Glomerular visceral epithelial cell (primary cell): Measurements from ENCODE around the gene RLF.
"Not testable (repeated sequence)": the region's sequence is repeated elsewhere in the genome, so short reads cannot be mapped to it uniquely, and the experiment has no call there.

Experiments
- DNase-seq: peaks from one replicate; pipeline ENCODE4 v3.0.0-alpha.2; 2016; ENCODE audit errors: extremely low spot score

RLF gene

GRCh38 chr1:40171036-40171435 is 9.8 kb downstream of the RLF start:
- DNase-seq = no peak

GRCh38 chr1:40174788-40175187 is 13.6 kb downstream of the RLF start:
- DNase-seq = no peak

- DNase-seq = not testable (repeated sequence)
These were observed 15.8 kb downstream of the RLF start for GRCh38 chr1:40176989-40177388.

DNA sequence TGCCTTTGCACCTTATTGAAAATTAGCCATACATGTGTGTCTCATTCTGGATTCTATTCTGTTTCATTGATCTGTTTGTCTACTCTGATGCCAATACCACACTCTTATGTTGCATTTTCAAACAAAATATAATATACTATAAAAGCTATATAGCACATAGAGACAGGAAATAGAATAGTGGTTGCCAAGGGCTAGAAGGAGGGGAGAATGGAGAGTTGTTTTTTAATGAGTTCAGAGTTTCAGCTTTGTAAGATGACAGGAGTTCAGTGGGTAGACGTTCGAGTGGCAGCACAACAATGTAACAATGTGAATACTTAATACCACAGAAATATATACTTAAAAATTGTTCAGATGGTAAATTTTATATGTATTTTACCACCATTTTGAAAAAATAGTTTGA is 17.0 kb downstream of the RLF start:
- no peak for DNase-seq

- DNase-seq = no peak
These were observed 18.4 kb downstream of the RLF start for GRCh38 chr1:40179496-40180089.

DNA sequence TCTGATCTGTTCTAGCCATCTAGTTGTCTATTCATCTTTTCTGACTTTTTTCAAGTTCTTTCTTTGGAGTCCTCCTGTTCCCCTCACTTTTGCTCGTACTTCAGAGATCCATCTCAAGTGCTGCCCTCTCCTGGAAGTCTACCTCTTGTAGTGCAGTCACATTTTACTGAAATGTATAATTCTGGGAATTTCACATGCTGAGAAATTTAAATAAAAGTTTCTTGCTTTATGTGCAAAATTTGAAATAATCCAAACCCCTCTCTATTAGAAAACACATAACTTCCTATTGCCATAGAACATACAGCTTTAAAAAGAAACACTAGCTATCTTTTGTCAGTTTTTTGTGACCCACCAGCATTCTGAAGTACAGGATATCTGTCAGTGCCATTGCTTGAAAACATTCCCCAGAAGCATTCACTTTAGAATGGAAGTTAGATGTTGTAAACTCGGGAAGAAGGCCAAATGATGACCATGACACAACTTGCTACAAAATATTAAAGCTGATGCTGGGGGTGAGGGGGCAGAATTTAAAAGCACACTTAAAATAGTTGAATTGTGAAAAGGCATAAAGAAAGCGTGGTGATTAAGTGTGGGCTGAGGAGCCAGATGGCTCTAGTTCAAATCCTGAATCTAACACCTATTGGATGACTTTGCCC is 22.0 kb downstream of the RLF start:
- no peak for DNase-seq

- no peak for DNase-seq
These were observed 23.0 kb downstream of the RLF start for GRCh38 chr1:40184193-40184592.

GRCh38 chr1:40185951-40186864 is 25.0 kb downstream of the RLF start:
- peak; percentile 20 for DNase-seq

GRCh38 chr1:40187399-40187798 is 26.2 kb downstream of the RLF start:
- no peak for DNase-seq

DNA sequence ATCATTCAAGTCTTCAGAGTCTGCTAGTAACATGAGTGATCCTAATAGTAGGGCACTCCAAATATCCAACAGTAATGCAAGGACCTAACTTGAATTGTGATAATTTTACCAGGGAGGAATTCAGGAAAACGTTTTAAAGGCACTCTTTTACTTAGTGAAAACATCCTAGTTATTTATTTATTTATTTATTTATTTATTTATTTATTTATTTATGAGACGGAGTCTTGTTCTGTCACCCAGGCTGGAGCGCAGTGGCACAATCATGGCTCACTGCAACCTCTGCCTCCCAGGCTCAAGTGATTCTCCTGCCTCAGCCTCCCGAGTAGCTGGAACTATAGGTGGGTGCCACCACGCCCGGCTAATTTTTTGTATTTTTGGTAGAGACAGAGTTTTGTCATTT is 33.5 kb downstream of the RLF start:
- not testable (repeated sequence) for DNase-seq

GRCh38 chr1:40197656-40198055 is 36.5 kb downstream of the RLF start:
- DNase-seq = no peak

GRCh38 chr1:40199126-40199525 is 37.9 kb downstream of the RLF start:
- DNase-seq = no peak

GRCh38 chr1:40204856-40205255 is 43.7 kb downstream of the RLF start:
- DNase-seq = no peak

DNA sequence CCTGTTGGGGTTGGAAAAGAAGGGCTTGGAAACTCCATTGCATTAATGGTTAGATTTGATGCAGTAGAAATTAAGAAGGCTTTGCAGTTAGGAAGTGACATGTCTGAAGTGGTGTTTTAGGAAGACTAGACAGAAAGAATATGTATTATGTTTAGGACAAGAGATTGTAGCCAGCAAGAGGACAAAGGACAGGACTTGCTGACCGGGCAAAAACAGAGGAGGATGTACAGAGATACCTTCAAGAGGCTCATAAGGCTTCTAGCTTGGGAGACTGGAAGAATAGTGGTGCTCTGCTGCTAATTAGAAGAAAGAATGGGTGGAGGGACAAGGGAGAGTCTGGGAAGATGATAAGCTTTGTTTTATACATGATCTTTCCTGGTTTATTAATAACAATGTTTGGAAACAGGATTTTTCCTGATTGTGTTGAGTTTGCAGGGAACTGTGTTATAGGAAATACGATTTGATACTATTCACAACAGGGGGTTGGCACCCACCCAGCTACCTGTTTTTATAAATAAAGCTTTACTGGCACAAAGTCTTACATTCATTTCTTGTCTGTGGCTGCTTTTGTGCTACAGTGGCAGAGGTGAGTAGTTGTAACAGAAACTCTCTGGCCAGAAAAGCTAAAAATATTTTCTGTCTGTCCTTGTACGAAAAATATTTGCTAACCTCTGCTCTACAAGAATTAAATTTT is 49.5 kb downstream of the RLF start:
- no peak for DNase-seq

DNA sequence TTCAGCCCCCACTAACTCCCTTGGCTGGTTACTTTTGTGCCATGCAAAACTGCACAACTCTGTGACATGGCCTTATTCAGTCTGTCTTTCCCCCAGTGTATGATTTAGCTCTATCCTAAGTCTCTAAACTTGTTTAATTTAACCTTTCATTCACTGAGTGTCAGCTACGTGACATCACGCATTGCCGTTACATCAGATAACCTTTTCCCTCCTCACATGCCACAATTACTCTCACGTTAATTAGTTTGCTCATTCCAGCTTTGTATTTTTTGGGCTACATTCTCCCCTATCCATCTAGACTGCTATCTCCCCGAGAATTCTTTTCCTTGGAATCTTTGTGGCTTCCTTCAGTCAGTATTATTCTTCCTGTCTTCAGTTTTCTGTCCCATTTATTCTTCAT is 57.1 kb downstream of the RLF start:
- DNase-seq = no peak

DNA sequence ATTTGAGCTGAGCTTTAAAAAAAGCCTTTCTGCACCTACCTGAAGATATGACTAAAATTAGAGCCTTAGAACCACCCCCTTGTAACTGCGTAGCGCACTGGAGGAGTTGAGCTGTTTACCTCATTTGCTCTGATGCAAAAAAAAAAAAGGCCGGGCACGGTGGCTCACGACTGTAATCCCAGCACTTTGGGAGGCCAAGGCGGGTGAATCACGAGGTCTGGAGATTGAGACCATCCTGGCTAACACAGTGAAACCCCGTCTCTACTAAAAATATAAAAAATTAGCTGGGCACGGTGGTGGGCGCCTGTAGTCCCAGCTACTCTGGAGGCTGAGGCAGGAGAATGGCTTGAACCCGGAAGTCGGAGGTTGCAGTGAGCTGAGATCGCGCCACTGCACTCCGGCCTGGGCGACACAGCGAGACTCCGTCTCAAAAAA is 60.3 kb downstream of the RLF start:
- DNase-seq = not testable (repeated sequence)

DNA sequence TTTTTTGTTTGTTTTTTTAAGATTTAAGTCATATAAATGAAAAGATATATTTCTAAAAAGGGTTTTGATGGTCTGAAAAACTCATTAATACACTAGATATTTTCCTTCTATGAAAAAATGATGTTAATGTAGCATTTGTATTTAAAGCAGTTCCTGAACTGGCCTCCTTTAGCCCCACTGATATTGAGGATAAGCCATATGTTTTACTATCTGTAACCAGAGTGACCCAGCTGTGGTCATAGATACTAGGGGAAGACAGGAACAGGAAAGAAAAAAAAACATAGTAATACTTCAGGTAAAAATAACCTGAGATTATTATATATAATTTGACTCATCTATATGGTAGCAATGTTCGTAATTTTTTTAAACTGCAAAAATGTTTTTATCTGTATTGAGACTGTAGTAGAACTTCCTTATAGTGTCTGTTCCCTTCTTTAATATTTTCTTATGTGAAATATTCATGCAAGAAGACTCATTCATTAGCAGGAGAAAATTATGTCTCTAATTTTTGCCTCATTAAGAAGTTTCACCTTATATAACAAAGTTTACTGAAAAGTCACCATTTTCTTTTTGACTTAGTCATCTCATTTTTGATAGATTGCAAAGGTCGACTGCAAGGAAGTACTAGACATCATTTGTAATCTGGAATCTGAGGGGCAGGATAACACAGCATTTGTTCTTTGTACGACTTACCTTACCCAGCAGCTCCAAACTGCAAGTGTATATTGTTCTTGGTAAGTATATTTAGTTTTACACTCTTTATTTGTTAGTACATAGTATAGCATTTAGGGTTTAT is 61.0 kb downstream of the RLF start:
- no peak for DNase-seq

DNA sequence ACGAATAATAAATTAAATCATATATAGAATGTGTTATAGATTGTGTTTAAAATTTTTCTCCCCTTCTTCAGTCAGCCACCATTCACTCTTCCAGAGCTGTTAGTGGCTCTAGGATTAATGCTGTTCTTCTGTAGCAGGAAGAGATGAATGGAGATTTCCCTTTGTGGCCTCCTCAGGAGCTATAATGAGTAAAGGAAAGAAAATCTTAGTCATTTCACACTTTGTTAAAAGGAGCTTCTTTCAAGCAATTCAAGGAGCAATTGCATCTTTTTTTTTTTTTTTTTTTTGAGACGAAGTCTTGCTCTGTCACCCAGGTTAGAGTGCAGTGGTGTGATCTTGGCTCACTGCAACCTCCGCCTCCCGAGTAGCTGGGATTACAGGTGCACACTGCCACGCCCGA is 62.9 kb downstream of the RLF start:
- DNase-seq = no peak

GRCh38 chr1:40226192-40226591 is 65.0 kb downstream of the RLF start:
- DNase-seq = no peak

- no peak for DNase-seq
These were observed 71.3 kb downstream of the RLF start for GRCh38 chr1:40232444-40232843.

- no peak for DNase-seq
These were observed 78.4 kb downstream of the RLF start for GRCh38 chr1:40239626-40240025.
